Activated gamma-delta T cell treated with Interleukin-2 at 50 U/mL for 16 hours (primary cell): ENCODE results near the gene KDM6B.

ENCODE experiments used
- DNase-seq: peaks from one replicate; pipeline ENCODE4 v3.0.0-alpha.2; 2020

KDM6B gene

DNA sequence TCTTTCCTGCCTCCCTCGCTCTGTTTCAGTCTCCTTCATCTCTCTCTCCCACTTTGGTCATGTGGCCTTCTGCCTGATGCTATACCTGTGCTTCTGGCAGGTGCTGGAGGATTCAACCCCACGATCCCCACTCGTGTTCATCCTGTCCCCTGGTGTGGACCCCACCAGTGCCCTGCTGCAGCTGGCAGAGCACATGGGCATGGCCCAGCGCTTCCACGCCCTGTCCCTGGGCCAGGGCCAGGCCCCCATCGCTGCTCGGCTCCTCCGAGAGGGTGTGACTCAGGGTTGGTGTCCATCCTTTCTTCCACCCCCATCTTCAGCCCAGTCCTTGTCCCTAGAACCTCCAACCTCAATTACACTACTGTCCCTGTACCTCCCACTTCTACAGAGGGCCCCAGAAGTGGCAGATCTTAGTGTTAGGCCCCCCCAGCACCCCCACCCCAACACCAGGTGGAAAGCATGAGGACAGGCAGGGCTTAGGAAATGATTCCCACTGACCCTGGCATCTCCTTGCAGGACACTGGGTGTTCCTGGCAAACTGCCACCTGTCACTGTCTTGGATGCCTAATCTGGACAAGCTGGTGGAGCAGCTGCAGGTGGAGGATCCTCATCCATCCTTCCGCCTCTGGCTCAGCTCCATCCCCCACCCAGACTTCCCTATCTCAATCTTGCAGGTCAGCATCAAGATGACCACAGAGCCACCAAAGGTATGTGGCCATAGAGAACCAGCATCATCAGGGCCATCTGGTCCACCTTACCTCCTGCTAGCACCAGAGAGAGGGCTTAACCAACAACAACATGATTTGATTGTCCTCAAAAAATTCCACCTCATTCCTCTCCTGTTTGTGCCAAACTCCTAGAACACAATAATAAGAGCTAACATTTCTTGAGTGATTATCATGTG lies 9.7 kb upstream of the KDM6B start:
- DNase-seq, result no peak

DNA sequence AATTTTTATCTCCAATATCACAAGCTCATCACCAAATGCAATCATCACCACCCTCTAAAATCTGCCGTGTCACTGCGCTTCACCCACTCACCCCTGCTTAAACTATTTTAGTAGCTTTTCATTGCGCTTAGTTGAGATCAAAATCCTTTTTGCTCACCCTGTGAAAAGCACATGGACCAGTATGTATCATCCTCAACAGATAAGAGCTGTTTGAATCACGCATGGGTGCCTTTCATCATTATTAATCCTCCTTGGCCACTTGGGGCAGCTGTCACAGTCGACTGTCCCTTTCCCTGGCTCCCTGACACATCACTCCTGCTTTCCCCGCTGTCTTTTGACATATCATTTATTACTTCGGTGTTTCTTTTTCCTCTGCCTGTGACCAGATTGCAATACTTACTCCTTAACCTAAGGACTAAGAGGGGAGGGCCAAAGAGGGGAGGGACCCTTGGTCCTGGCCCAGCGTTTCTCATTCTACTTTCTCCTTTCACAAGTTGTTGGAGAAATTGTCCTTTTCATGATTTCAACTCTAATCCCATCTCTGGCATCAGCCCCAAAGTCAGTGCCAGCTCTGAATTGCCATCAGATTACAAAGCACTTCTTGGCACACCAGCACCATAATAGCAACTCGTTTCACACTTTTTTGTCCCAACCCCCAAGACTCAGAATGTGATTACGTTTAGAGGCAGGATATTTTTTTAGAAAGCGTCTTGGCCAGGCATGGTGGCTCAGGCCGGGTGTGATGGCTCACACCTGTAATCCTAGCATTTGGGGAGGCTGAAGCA lies 8.6 kb upstream of the KDM6B start:
- no peak for DNase-seq

DNA sequence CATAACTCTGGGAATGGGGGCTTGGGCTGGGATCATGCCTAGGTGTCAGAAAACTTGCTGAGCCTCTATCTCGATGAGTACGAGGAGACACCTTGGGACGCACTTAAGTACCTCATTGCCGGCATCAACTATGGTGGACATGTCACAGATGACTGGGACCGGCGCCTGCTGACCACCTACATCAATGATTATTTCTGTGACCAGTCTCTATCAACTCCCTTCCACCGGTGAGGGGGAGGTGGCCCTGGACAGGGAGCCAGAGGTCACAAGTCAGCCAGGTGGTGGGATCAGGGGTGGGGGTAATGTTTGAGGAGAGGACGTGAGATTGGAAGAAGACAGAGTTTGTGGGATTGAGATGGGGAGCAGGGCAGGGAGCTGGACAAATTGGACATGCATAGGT lies 3.4 kb upstream of the KDM6B start:
- DNase-seq, result no peak

DNA sequence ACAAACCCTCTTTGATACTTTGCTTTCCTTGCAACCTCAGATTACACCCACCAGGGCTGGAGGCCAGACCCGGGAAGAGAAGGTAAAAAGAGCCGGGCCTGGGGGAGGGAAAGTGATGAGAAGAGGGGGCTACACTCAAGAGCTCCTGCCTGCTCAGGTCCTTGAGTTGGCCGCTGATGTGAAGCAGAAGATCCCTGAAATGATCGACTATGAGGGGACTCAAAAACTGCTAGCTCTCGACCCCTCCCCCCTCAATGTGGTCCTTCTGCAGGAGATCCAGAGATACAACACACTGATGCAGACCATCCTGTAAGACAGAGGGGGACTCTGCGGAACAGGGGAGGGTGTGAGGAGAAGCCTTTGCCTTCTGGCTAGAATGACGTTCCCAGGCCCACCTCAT lies 2.8 kb upstream of the KDM6B start:
- DNase-seq, result no peak

DNA sequence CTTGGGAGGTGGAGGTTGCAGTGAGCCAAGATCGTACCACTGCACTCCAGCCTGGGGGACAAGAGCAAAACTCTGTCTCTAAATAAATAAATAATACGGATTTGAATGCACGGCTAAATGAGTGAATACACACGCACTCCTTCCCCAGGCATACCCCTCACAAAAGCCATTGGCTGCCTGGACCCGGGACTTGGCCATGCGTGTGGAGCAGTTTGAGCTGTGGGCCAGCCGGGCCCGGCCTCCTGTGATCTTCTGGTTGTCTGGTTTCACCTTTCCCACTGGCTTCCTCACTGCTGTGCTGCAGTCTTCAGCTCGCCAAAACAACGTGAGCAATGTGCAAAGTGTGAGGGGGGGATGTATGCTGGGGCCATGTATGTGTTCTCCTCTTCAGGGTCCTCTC lies 1.6 kb upstream of the KDM6B start:
- DNase-seq, result no peak

DNA sequence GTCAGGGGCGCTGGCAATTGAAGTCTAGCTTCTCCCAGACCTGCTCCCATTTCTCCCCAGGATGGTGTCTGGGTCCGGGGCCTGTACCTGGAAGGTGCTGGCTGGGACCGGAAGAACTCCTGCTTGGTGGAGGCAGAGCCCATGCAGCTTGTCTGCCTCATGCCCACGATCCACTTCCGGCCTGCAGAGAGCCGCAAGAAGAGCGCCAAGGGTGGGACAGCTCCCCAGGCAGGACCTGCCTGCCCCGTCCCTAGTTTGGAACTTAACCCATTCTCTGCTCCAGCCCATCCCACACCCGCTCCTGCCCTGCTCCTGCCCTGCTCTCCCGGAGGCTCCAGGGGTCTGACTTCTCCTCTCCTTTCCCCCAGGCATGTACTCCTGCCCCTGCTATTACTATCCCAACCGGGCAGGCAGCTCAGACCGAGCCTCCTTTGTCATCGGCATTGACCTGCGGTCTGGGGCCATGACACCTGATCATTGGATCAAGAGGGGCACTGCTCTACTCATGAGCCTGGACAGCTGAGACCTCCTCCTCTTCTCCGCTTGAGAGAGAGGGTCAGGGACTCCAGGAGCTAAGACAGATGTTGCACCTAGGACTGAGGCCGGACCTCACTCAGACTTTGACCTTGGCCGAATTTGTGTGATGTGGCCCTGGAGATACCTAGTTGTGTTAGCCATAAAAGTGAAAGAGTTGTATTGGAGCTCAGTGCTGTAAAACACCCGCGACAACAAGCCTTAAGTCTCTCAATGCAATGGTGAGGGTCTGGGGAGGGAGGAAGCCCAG lies 814 bp upstream of the KDM6B start:
- DNase-seq, result no peak

DNA sequence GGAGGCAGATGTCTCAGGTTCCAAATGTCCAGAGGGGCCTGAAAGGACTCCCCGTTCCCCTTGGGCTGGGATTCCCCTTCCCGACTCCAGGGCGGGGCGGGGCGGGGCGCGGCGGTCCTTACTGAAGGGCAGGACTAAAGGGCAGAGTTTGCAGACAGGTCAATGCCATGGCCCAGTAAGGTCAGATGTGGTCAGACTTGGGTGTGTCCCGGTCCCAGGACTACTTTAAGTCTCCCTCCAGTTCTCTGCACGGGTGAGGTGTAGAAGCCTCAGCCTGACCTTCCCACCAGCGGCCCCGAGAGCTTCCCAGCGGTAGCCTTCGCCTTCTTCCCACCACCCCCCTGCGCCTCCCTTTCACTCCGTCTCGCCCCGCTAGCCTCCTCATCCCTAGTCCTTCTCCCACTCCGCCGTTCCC lies 532 bp downstream of the KDM6B start:
- peak; percentile 42 for DNase-seq

DNA sequence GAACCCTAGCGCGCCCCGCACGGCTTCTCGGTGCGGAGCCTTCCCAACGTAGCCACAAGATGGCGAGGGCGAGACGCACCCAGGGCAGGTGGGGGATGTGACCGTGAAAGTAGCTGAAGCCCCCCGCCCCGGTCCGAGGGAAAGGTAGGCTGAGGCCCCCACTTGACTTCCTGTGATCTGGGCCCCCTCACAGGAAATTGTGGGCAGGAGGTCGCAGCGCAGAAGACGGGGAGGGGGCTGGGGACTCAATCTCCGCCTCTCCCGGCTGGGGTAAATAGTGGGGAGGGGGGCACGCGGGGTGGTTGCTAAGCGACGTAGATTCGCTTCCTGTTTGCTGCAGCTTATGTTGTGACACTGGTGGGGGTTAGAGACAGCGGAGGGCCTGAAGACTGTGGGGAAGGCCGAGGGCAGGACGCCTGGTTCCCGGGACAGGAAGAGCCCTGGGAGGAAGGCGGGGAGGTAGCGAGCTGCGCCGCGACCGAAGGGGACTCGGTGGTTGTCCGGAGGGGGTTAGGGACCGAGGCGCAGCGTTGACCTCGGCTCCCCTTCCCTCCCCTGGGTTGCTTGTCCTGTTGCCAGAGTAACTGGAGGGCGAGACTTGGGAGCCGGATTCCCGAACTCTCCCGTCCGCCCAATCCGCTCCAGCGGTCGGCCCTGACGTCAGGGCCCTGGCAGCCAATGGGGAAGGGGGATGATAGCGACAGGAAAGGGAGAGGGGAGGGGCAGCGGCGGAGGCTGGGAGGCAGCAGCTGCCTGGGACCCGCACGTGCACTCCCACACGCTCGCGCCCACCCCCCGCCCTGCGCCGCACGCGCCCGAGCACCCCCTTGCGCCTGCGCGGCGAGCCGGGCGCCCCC lies 1.2 kb downstream of the KDM6B start:
- DNase-seq, result peak; percentile 82

DNA sequence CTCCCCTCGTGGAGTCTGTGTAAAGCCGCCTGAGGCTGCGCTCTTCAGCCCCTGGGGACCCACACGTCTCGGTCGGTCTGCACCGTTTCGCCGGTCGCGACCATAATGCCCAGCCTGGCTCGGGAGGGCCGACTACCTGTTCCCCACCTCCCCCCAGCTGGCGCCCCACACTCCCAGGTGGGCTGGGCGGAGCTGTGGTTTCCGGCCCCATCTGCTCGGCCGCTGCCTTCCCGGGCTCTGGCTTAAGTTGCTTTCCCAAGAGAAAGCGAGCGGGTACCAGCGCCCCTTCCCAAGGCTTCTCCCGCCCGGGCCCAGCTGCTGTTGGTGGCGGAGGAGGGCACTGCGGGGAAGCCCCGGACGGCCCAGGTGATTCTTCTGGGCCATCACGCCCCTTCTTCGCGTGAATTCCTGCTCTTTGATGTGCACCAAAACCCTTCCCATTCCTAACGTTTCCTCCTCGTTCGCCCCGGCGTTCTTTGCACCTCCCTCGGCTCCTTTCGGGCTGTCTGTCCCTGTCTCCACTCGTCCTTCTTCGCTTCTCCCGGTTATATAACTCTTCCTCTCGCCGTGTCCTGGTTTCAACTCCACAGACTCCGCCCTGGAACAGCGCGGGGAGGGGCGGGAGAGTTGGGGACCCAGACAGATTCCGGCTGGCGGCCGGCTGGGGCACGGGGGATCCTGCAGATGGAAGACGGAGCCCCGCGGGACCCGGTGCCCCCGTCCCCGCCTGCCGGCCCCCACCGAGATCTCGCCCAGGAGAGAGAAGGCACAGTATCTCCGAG lies 2.0 kb downstream of the KDM6B start:
- no peak for DNase-seq

DNA sequence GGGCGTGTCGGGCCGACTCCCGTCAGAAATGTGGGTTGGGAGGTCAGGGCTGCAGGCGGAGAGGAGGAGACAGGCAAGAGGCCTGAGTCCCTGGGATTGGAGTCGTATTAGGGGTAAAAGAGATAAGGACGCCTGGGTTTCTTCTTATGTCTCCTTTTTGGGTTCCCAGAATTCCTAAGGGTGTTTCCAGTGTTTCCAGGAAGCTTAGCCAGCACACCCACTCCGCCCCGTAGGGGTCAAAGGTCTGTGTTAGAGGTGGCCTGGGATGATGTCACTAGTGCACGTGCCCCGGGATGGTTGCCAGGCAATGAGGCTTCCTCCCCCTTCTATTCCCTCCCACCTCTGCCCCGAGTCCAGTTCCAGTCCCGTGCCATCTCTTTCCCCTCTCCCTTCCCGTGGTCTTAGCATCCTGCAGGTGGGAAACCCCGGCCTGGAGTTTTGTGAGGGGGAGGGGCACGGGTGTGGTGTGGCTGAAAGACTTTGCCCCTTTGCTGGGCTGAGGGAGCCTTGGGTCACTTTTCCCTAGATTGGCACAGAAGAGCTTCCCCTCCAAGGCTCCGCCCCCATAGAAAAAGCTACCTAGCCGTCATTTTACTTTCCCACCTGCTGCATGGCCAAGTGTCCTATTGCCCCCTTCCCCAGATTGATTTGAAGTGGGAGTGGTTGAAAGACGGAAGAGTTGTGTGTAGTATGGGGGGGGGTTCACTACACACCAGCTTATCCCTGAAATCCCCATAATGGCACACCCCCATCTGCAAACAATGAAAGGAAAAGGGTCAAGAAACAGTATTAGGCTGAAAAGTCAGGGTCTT lies 2.8 kb downstream of the KDM6B start:
- DNase-seq, result peak; percentile 41

DNA sequence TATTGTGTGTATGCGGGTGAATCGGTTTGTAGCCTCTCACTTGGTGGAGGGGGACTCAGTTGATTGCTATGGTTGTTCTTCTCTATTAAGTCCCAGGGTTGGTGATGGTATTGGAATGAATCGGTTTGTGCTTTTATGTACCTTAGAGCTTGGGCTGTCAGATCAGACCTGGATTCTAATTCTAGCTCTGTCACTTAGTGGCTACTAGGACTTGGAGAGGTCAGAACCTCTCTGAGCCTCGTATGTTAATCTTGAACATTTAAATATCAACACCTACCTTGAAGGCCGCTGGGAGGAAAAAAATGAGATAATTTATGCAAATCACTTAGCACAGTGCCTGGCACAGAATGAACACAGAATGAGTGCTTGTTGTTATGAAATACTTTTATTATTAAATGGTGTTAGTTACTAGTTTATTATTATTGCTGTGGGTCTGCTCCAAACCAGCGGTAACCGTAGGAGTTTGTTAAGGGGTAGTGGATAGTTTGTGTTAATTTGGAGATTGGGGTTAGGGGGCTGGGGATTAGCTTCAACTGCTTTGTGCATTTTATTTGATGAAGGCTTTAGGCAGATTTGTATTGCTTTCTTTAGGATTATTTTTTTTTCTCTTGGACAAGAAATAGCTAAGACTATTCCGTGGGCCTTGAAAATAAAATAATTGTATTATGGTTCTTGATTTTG lies 3.5 kb downstream of the KDM6B start:
- DNase-seq, result no peak

DNA sequence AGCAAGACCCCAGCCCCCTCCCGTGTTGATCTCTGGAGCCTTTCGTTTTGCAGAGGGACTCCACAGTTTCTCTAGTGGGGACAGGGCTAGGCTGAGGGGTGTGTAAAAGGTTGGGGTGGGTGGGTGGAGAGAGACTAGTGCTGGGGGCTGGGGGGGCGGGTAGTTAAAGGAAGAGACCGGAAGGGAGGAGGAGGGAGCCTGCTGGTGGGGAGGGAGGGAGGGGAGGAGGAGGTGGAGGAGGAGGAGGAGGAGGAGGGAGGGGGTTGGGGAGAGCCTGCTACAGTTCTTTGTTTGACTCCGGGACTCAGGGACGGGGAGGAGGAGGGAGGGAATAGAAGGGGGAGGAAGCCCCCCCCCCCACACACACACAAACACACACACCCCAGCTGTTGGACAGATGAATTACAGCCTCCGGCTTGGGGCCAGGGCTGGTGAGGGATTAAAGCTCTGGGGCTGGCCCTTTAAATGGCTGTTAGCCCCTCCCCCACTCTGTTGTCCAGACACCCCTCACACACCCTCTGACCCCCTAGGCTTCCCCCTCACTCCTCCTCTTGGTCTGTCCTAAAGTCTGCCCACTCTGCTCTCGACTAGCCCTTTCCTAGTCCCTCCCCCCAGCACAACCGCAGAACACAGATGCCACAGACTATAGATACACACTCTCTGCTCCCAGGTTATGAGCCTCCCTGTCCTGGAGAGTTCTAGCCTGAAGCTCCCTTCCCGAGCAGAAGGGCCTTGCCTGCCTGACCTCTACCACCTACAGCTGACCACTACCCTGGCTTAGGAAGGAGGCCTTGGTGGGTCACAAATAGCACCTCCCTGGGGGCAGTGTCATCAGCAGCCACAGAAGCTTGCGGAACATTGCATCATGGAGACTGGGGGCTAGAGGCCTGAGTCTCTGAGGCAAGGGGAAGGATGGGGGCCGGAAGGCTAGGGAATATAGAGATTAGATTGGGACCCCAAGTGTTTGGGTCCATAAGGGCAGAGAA lies 4.4 kb downstream of the KDM6B start:
- no peak for DNase-seq

DNA sequence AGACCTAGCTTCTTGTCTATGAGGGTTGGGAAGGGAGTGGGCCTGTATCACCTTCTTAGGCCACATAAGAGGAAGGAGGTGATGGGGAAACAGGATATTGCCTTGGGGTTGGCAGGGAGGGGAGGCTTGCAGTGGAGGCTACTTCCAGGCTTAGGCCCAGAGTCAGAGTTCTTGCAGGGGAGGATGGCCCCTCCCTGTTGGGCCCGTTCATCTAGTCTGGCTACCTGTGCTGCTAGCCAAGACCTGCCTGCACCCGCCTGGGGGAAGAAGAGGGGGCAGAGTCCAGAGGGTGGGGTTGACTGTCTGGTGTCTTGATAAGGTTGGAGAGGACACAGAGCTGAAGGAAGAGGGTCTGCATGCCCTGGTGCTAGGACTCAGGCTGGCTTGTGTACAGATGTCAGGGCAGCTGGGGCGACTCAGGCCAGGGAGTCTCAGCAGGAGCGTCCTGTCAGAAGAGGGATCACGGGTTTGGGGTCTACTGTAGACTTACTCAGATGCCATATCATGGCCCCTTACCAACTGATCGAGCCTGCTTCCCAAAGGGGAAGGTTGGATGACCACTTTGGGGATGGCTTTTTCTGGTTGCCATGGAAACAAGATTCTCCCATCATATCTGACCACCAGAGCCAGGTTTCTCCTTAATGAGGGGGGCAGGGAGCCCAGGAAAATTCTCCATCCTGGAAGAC lies 5.3 kb downstream of the KDM6B start:
- no peak for DNase-seq

DNA sequence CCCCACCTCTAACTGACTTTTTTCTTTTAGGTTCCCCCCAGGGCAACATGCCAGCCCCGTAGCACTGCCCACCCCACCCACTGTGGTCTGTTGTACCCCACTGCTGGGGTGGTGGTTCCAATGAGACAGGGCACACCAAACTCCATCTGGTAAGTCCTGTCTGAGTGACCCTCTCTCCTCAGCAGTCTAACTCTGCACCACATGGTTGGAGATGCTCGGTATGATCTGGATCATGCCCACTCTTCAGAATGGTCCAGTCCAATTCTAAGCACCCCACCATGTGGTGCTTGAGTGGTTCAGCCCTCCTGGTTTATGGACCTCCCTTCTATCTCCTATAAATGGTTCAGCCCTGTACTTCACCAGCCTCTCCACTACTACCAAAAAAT lies 5.9 kb downstream of the KDM6B start:
- DNase-seq, result no peak

DNA sequence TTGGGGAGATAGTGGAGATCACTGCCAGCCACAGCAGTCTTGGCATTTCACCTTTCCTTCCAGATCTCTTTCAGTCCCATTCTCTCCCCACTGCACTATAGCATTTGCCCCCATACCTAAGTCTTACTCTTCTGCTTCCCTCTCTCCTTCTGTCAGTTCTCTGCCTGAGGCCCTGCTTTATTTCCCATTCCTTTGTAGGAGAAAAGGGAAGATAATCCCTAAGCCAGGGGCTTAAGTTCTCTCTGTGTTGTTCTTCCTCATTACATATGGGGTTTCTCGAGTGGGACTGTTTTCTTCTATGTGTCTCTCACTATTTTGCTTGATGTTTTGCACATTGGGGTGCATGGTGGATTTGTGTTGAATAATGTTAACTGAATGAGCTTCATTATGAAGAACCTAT lies 6.4 kb downstream of the KDM6B start:
- DNase-seq, result no peak

DNA sequence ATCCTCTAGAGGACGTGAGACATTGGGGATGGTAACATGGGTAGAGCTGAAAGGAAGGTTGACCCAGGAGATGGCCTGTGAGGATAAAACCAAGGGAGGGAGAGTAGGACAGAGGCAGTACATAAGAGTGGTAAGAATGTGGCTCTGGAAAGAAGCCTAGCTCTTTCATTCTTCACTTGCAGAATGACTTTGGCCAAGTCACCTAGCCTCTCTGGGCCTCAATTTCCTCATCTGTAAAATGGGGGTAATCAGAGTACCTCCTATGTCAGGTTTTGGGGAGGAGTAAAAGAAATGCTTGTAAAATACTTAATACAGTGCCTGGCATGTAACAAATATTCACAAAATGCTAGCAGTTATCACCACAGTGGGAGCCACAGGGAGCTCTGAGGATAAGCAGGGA lies 6.9 kb downstream of the KDM6B start:
- no peak for DNase-seq

DNA sequence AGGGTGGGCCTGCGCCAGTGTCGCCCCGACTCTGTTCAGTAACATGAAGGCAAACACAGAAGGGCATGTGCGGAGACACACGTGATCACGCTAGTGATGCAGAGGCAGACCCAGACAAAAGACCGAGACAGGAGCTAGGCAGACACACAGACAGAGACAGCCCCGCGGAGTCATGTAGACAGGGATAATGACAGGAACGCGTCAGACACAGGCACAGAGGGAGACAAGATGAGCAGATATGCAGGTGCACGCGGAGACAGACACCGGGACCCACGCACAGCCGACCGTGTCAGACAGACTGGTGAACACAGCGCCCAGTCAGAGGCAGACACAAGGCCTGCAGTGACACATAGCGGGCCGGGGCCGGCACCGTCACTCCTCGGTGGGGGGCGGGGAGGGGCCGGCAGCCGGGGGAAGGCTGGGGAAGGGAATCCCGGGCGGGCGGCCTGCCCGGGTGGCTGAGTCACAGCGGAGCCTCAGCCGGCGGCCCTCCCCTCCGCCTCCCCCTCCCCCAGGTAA lies 7.4 kb downstream of the KDM6B start:
- peak; percentile 89 for DNase-seq

DNA sequence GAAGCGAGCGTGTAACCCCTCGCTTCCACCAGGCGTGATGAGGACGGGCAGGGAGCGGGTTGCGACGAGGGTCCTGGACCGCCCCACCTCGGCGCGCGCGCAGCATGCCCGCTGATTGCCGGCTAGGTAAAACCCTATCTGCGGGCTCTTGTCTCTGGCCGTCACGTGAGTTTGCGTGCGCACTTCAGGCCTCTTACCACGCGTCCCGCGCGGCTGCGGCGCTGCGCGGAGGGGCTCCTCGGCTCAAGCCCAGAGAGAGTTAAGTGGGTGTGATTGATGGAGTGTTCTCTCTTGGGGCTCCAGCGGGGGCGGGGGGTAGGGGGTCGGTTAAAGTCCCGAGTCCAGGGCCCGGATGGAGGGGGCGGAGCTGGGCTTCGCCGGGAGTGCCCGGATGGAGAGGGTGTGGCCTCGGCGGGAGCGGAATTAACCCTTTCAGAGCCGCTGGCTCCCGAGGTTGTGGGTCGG lies 7.9 kb downstream of the KDM6B start:
- peak; percentile 85 for DNase-seq
